PC-3 (cell line): Measurements from ENCODE around the gene ACTR1B.
"Not testable (repeated sequence)": the region's sequence is repeated elsewhere in the genome, so short reads cannot be mapped to it uniquely, and the experiment has no call there.

Experiments used
- EZH2phosphoT487 ChIP-seq: fragments of 300-600 bp; sonication (generic); IDR thresholded peaks from 2 replicates; pipeline ENCODE4 v1.6.1; 2018; ENCODE audit warnings: mild to moderate bottlenecking, antibody characterized with exemption, low read length, borderline replicate concordance
- TF ChIP-seq, protein P1 (sequence below): fragments of 300-600 bp; sonication (generic); conservative IDR thresholded peaks from 2 replicates; pipeline ENCODE4 v1.5.1; 2017; ENCODE audit warnings: antibody characterized with exemption, low read depth, mild to moderate bottlenecking, low read length

GRCh38 chr2:97608745-97609144, 55.1 kb downstream of the ACTR1B start:
- TF ChIP-seq, protein P1, sequence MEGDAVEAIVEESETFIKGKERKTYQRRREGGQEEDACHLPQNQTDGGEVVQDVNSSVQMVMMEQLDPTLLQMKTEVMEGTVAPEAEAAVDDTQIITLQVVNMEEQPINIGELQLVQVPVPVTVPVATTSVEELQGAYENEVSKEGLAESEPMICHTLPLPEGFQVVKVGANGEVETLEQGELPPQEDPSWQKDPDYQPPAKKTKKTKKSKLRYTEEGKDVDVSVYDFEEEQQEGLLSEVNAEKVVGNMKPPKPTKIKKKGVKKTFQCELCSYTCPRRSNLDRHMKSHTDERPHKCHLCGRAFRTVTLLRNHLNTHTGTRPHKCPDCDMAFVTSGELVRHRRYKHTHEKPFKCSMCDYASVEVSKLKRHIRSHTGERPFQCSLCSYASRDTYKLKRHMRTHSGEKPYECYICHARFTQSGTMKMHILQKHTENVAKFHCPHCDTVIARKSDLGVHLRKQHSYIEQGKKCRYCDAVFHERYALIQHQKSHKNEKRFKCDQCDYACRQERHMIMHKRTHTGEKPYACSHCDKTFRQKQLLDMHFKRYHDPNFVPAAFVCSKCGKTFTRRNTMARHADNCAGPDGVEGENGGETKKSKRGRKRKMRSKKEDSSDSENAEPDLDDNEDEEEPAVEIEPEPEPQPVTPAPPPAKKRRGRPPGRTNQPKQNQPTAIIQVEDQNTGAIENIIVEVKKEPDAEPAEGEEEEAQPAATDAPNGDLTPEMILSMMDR, result not testable (repeated sequence)
- not testable (repeated sequence) for TF ChIP-seq EZH2phosphoT487
